B cell (primary cell): ENCODE data around the gene FAM107B. TPM values are rescaled to one million over a fixed set of nuclear protein-coding genes. Genes with fewer than 3 reads are reported as not detected.

Source experiments
- ATAC-seq: fragments of 200-7000 bp; cut with Tn5 transposase; one replicate; pipeline ENCODE4 v1.10.0; 2021; ENCODE audit warnings: low read depth, mild to moderate bottlenecking, moderate number of reproducible peaks, moderate library complexity
- CTCF ChIA-PET: fragments of 350-600 bp; sonication (Branson Sonifier 250); formaldehyde crosslinking; loops from one replicate; lab custom pipeline; 2021; ENCODE audit warnings: antibody characterized with exemption, inconsistent platforms; lab: Charles Lee
- POLR2A ChIA-PET: fragments of 350-600 bp; sonication (Branson Sonifier 250); formaldehyde crosslinking; loops from one replicate; lab custom pipeline; 2021; ENCODE audit warnings: antibody characterized with exemption; lab: Charles Lee
- DNase-seq: peaks from one replicate; pipeline ENCODE4 v3.0.0; 2013
- H2AFZ ChIP-seq: 2 replicates; pipeline ENCODE4 v1.6.1; 2012; ENCODE audit warnings: mild to moderate bottlenecking, low read depth, low read length; ENCODE audit not compliant: insufficient read depth, poor library complexity, severe bottlenecking
- H3K27ac ChIP-seq, 2 donors: 1 replicate in 1 of 2; 2 replicates in 1 of 2; pipeline ENCODE4 v1.5.1; 2012 to 2013; ENCODE audit warnings: low read length in 2 of 2, mild to moderate bottlenecking in 2 of 2, moderate library complexity in 1 of 2
- H3K27me3 ChIP-seq, 4 experiments: fragments of 200-600 bp in 1 of 4; sonication (generic) in 1 of 4; replicated peaks in 1 of 4; 1 replicate in 2 of 4; 2 replicates in 2 of 4; pipeline versions ENCODE4 v1.6.1 to v1.7.0; 2013 to 2016; ENCODE audit warnings: low read length in 3 of 4, mild to moderate bottlenecking in 2 of 4, mixed read lengths in 1 of 4, moderate library complexity in 1 of 4; ENCODE audit not compliant: insufficient read depth in 4 of 4, control insufficient read depth in 3 of 4; ENCODE audit errors: control extremely low read depth in 1 of 4
- H3K36me3 ChIP-seq, 2 experiments: replicated peaks in 1 of 2; 1 replicate in 1 of 2; 2 replicates in 1 of 2; pipeline versions ENCODE4 v1.6.1 to v1.7.1; 2013; ENCODE audit warnings: low read length in 1 of 2; ENCODE audit not compliant: insufficient read depth in 2 of 2, control insufficient read depth in 1 of 2; ENCODE audit errors: control extremely low read depth in 1 of 2, extremely low read depth in 1 of 2
- H3K4me1 ChIP-seq, 2 donors: fragments of 200-600 bp in 1 of 2; sonication (generic) in 1 of 2; 1 replicate in 1 of 2; 2 replicates in 1 of 2; pipeline versions ENCODE4 v1.5.1 to v1.6.1; 2013 to 2017; ENCODE audit warnings: low read length in 2 of 2; ENCODE audit not compliant: control insufficient read depth in 2 of 2, insufficient read depth in 2 of 2
- H3K4me2 ChIP-seq: replicated peaks from 2 replicates; pipeline ENCODE3; 2012; ENCODE audit warnings: mild to moderate bottlenecking, low read depth, low read length; ENCODE audit not compliant: poor library complexity, severe bottlenecking
- H3K4me3 ChIP-seq, 5 experiments: fragments of 200-600 bp in 1 of 5; sonication (generic) in 1 of 5; 1 replicate in 3 of 5; 2 replicates in 2 of 5; pipeline versions ENCODE4 v1.5.1 to v1.7.0; 2011 to 2016; ENCODE audit warnings: low read length in 4 of 5, mild to moderate bottlenecking in 4 of 5, low read depth in 2 of 5, control low read depth in 1 of 5, moderate library complexity in 1 of 5; ENCODE audit not compliant: insufficient read depth in 1 of 5; ENCODE audit errors: control extremely low read depth in 1 of 5, extremely low read depth in 1 of 5
- H3K79me2 ChIP-seq: fragments of 200-600 bp; sonication (generic); one replicate; pipeline ENCODE4 v1.6.0; 2016; ENCODE audit warnings: low read length; ENCODE audit not compliant: control insufficient read depth, insufficient read depth
- H3K9ac ChIP-seq: fragments of 200-600 bp; sonication (generic); 2 replicates; pipeline ENCODE4 v1.6.1; 2017; ENCODE audit warnings: mild to moderate bottlenecking, low read length, moderate library complexity
- H3K9me3 ChIP-seq, 3 donors: one replicate each; pipeline versions ENCODE4 v1.6.1 to v1.7.1; 2013; ENCODE audit warnings: low read length in 2 of 3; ENCODE audit not compliant: control insufficient read depth in 2 of 3, insufficient read depth in 1 of 3; ENCODE audit errors: control extremely low read depth in 1 of 3
- H4K20me1 ChIP-seq: 2 replicates; pipeline ENCODE4 v1.6.0; 2012; ENCODE audit warnings: mild to moderate bottlenecking, low read length; ENCODE audit not compliant: insufficient read depth, control insufficient read depth, poor library complexity, severe bottlenecking
- H3K27ac Mint-ChIP-seq: one replicate; pipeline ENCODE4 v1.8.0; 2021; ENCODE audit warnings: mixed read lengths
- H3K27me3 Mint-ChIP-seq: one replicate; pipeline ENCODE4 v1.8.0; 2021; ENCODE audit warnings: mixed read lengths
- H3K4me1 Mint-ChIP-seq: one replicate; pipeline ENCODE4 v1.8.0; 2021; ENCODE audit warnings: mixed read lengths
- H3K4me3 Mint-ChIP-seq: one replicate; pipeline ENCODE4 v1.8.0; 2021; ENCODE audit warnings: mixed read lengths
- H3K9me3 Mint-ChIP-seq: one replicate; pipeline ENCODE4 v1.8.0; 2022; ENCODE audit warnings: mixed read lengths; ENCODE audit not compliant: insufficient read depth
- EZH2 ChIP-seq: IDR thresholded peaks from 2 replicates; pipeline ENCODE4 v1.6.1; 2012; ENCODE audit warnings: borderline replicate concordance, low read depth, mild to moderate bottlenecking, moderate library complexity, low read length; ENCODE audit not compliant: insufficient read depth, poor library complexity, severe bottlenecking
- WGBS: methylation state at CpG from one replicate; pipeline ENCODE4 v1.1.5; 2013; ENCODE audit warnings: missing lambda C conversion rate; ENCODE audit not compliant: insufficient coverage; 5-methylcytosine and 5-hydroxymethylcytosine counted together
- intact Hi-C: fragments of 100-400 bp; cut with micrococcal nuclease; formaldehyde crosslinking; loops from one replicate; pipeline ENCODE4 v1.10.0; 2022
- polyA plus RNA-seq: library from polyadenylated mRNA; depleted of rRNA; stranded (reverse); fragments of >200 nt; gene quantifications from 2 replicates; pipeline ENCODE4 v1.2.3, GENCODE V29; 2012
- total RNA-seq, 2 donors: library from RNA; stranded (reverse); fragments of 120-200 nt in 1 of 2; gene quantifications; 1 replicate in 1 of 2; 2 replicates in 1 of 2; pipeline versions ENCODE4 v1.2.3 to v1.2.4, GENCODE V29; 2013 to 2022
- TF ChIP-seq, protein P1 (sequence below): fragments of 200-600 bp; IDR thresholded peaks from one replicate; pipeline ENCODE4 v1.8.0; 2022; ENCODE audit warnings: antibody characterized with exemption, mild to moderate bottlenecking

The FAM107B gene
- total and polyA plus RNA-seq, 2 donors (not counting 1 experiment from before 2014, with no cell fraction given), result 31.9 to 318 TPM

DNA sequence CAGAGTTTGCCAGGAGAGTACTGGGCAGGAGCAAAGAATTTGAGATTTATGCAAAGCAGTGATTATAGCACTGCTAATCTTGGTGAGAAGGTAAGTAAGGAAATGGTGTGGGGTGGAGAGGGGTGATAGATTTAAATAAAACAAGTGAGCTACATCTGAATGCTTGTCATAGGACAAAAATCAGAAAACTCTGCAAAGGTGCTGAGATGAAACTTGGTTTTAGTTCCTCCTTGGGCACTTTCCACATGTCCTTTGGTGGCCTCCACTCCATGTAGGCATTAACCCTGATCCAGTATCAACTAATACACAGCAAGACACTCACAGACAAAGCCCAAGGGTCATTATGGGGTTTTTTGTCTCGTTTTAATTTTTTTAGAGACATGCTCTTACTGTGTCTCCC, 25.7 kb upstream of the FAM107B start:
- Histone ChIP-seq H3K4me1 (peaks cover 25 to 26% of the 10 kb centered on the region in 2 donors), H4K20me1 (no peaks in the 10 kb centered on the region), H3K27ac (no peak overlapping the region), H3K4me3 (no peak overlapping the region), H3K36me3 (no peaks in the 10 kb centered on the region), H2AFZ (peak overlapping the region; percentile 14), H3K9ac (no peak overlapping the region), H3K27me3 (no peaks in the 10 kb centered on the region), H3K4me2 (peak overlapping the region; percentile 29), H3K9me3 (no peaks in the 10 kb centered on the region), H3K79me2 (no peaks in the 10 kb centered on the region)
- intact Hi-C loops, result loop anchor here (5.0 kb wide), 1 partner anchor 128 kb away; no protein-coding TSS in a partner anchor
- ChIA-PET CTCF (interaction anchor here (1.6 kb wide), 1 partner anchor 142 kb away, joined by 4 read pairs; no protein-coding TSS in a partner anchor), POLR2A (no interaction called here)
- 86% methylated on average over 1 of the region's 1 CpG for WGBS
- Mint-ChIP-seq H3K9me3 (no peaks in the 10 kb centered on the region), H3K4me1 (peaks cover 35% of the 10 kb centered on the region), H3K27ac (peak overlapping the region; percentile 43), H3K27me3 (no peaks in the 10 kb centered on the region), H3K4me3 (no peak overlapping the region)
- ATAC-seq (peak; percentile 33), DNase-seq (peak; percentile 17)
- TF ChIP-seq, protein P1, sequence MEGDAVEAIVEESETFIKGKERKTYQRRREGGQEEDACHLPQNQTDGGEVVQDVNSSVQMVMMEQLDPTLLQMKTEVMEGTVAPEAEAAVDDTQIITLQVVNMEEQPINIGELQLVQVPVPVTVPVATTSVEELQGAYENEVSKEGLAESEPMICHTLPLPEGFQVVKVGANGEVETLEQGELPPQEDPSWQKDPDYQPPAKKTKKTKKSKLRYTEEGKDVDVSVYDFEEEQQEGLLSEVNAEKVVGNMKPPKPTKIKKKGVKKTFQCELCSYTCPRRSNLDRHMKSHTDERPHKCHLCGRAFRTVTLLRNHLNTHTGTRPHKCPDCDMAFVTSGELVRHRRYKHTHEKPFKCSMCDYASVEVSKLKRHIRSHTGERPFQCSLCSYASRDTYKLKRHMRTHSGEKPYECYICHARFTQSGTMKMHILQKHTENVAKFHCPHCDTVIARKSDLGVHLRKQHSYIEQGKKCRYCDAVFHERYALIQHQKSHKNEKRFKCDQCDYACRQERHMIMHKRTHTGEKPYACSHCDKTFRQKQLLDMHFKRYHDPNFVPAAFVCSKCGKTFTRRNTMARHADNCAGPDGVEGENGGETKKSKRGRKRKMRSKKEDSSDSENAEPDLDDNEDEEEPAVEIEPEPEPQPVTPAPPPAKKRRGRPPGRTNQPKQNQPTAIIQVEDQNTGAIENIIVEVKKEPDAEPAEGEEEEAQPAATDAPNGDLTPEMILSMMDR, result no peak
- TF ChIP-seq EZH2, result no peak

DNA sequence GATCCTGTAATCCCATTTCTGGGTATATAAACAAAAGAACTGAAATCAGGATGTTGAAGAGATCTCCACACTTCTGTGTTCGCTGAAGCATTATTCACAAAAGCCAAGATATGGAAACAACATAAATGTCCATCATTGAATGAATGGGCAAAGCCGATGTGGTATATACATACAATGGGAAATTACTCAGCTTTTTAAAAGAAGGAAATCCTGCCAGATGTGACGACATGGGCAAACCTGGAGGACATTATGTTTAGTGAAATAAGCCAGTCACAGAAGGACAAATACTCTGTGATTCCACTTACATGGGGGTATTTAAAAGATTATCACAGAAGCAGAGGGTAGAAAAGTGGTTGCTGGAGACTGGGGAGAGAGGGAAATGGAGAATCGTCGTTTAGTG, 23.9 kb upstream of the FAM107B start:
- Mint-ChIP-seq H3K27ac (no peak overlapping the region), H3K27me3 (no peaks in the 10 kb centered on the region), H3K9me3 (no peaks in the 10 kb centered on the region), H3K4me1 (peaks cover 35% of the 10 kb centered on the region), H3K4me3 (no peak overlapping the region)
- 14% methylated on average over 1 of the region's 5 CpGs for WGBS
- intact Hi-C loops, result no loop called here
- no peak for ATAC-seq
- H4K20me1 ChIP-seq, result no peaks in the 10 kb centered on the region
- TF ChIP-seq EZH2, result no peak
- TF ChIP-seq, protein P1, result no peak
- H3K79me2 ChIP-seq, result no peaks in the 10 kb centered on the region
- DNase-seq, result no peak
- H3K4me2 ChIP-seq, result no peak overlapping the region
- no peak overlapping the region for H3K4me3 ChIP-seq
- POLR2A ChIA-PET, result no interaction called here
- no peak overlapping the region for H2AFZ ChIP-seq
- H3K27ac ChIP-seq, result no peak overlapping the region
- H3K27me3 ChIP-seq, result no peaks in the 10 kb centered on the region
- H3K9me3 ChIP-seq, result no peaks in the 10 kb centered on the region
- peaks cover 25 to 26% of the 10 kb centered on the region in 2 donors for H3K4me1 ChIP-seq
- H3K36me3 ChIP-seq, result no peaks in the 10 kb centered on the region
- no peak overlapping the region for H3K9ac ChIP-seq
- CTCF ChIA-PET, result interaction anchor here (1.4 kb wide), 1 partner anchor 24 kb away, joined by 5 read pairs; no protein-coding TSS in a partner anchor
